SU-DHL-6 (cell line): ENCODE measurements around the gene CC2D1A.

Source experiments
- H2AFZ ChIP-seq: fragments of 200-600 bp; sonication (generic); 2 replicates; pipeline ENCODE4 v1.6.1; 2014; ENCODE audit warnings: low read depth, mild to moderate bottlenecking, moderate library complexity, mixed read lengths, antibody characterized with exemption, low read length; ENCODE audit not compliant: severe bottlenecking
- H3F3A ChIP-seq: fragments of 200-600 bp; shearing (Covaris generic); 2 replicates; pipeline ENCODE4 v1.6.0; 2016; ENCODE audit warnings: antibody characterized with exemption, mild to moderate bottlenecking; ENCODE audit not compliant: insufficient read depth
- H3K27ac ChIP-seq: fragments of 200-600 bp; sonication (generic); 2 replicates; pipeline ENCODE4 v1.5.1; 2016; ENCODE audit warnings: low read depth, mild to moderate bottlenecking, low read length, moderate library complexity, mixed read lengths
- H3K27me3 ChIP-seq: fragments of 200-600 bp; sonication (generic), shearing (Covaris generic); 2 replicates; pipeline ENCODE4 v1.6.0; 2014; ENCODE audit warnings: mild to moderate bottlenecking, low read length
- H3K36me3 ChIP-seq: fragments of 200-600 bp; sonication (generic); 2 replicates; pipeline ENCODE4 v1.6.1; 2014; ENCODE audit warnings: mild to moderate bottlenecking, low read length, mixed read lengths
- H3K4me2 ChIP-seq: fragments of 300-600, 200-600 bp; shearing (Covaris generic), sonication (generic); 2 replicates; pipeline ENCODE4 v1.6.0; 2014; ENCODE audit warnings: low read length, low read depth, mild to moderate bottlenecking; ENCODE audit not compliant: poor library complexity, severe bottlenecking
- H3K4me3 ChIP-seq: fragments of 200-600 bp; sonication (generic); 2 replicates; pipeline ENCODE4 v1.5.1; 2014; ENCODE audit warnings: antibody characterized with exemption, low read length, mild to moderate bottlenecking, mixed read lengths; ENCODE audit not compliant: insufficient read depth, poor library complexity, severe bottlenecking
- H3K79me2 ChIP-seq: fragments of 200-600 bp; sonication (generic); 2 replicates; pipeline ENCODE4 v1.6.1; 2014; ENCODE audit warnings: mild to moderate bottlenecking, low read length, moderate library complexity; ENCODE audit not compliant: insufficient read depth
- H3K9ac ChIP-seq: fragments of 200-600 bp; sonication (generic); 2 replicates; pipeline ENCODE4 v1.7.0; 2014; ENCODE audit warnings: mild to moderate bottlenecking, low read length
- H3K9me2 ChIP-seq: fragments of 200-600 bp; sonication (generic); replicated peaks from 2 replicates; pipeline ENCODE4 v1.6.1; 2014; ENCODE audit warnings: low read length; ENCODE audit not compliant: insufficient read depth
- H3K9me3 ChIP-seq: fragments of 200-600 bp; sonication (generic); 2 replicates; pipeline ENCODE4 v1.6.1; 2014; ENCODE audit warnings: low read length, mixed read lengths; ENCODE audit not compliant: insufficient read depth
- H4K20me1 ChIP-seq: fragments of 200-600 bp; sonication (generic); 2 replicates; pipeline ENCODE4 v1.6.1; 2014; ENCODE audit warnings: low read depth, mild to moderate bottlenecking, antibody characterized with exemption, low read length, moderate library complexity, mixed read lengths
- EZH2phosphoT487 ChIP-seq: fragments of 200-600 bp; sonication (generic), shearing (Covaris generic); conservative IDR thresholded peaks from 2 replicates; pipeline ENCODE4 v1.6.1; 2018; ENCODE audit warnings: mild to moderate bottlenecking, antibody characterized with exemption, low read length, moderate library complexity, mixed read lengths
- TF ChIP-seq, protein P1 (sequence below): fragments of 200-600 bp; sonication (generic); IDR thresholded peaks from one replicate; pipeline ENCODE4 v1.5.1; 2017; ENCODE audit warnings: antibody characterized with exemption, mild to moderate bottlenecking, low read length, moderate library complexity; ENCODE audit not compliant: insufficient read depth, poor library complexity, severe bottlenecking

CC2D1A gene

GRCh38 chr19:13952154-13952930 is 46.3 kb downstream of the CC2D1A start, which contains the start of gene DCAF15:
DCAF15 (plus strand) TSS chr19:13952509; CDS start chr19:13952513, 4 bp downstream.
- Histone ChIP-seq H3K36me3 (peaks cover 2% of the 10 kb centered on the region; the same call in 1 of the 2 replicates), H3K9ac (peak within 1 kb of the TSS; percentile 88), H3K4me2 (peak within 1 kb of the TSS; percentile 95), H3F3A (no peaks in the 10 kb centered on the region), H2AFZ (peak within 1 kb of the TSS; percentile 91), H3K79me2 (peaks cover 16% of the 10 kb centered on the region), H3K27ac (peak within 1 kb of the TSS; percentile 54), H3K4me3 (peak within 1 kb of the TSS; percentile 69), H3K9me2 (no peaks in the 10 kb centered on the region), H3K9me3 (no peaks in the 10 kb centered on the region), H4K20me1 (no peaks in the 10 kb centered on the region; the same call in 1 of the 2 replicates), H3K27me3 (no peaks in the 10 kb centered on the region)
- TF ChIP-seq, protein P1, sequence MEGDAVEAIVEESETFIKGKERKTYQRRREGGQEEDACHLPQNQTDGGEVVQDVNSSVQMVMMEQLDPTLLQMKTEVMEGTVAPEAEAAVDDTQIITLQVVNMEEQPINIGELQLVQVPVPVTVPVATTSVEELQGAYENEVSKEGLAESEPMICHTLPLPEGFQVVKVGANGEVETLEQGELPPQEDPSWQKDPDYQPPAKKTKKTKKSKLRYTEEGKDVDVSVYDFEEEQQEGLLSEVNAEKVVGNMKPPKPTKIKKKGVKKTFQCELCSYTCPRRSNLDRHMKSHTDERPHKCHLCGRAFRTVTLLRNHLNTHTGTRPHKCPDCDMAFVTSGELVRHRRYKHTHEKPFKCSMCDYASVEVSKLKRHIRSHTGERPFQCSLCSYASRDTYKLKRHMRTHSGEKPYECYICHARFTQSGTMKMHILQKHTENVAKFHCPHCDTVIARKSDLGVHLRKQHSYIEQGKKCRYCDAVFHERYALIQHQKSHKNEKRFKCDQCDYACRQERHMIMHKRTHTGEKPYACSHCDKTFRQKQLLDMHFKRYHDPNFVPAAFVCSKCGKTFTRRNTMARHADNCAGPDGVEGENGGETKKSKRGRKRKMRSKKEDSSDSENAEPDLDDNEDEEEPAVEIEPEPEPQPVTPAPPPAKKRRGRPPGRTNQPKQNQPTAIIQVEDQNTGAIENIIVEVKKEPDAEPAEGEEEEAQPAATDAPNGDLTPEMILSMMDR, result no peak
- no peak for TF ChIP-seq EZH2phosphoT487

- Histone ChIP-seq H3K9me2 (no peaks in the 10 kb centered on the region), H3K9me3 (no peaks in the 10 kb centered on the region), H3K36me3 (peaks cover 2% of the 10 kb centered on the region; the same call in 1 of the 2 replicates), H3K4me2 (peak overlapping the region; percentile 95), H3K27ac (0 out of 2 replicates have a peak overlapping the region, but pooled peaks have one; percentile 16), H3F3A (no peaks in the 10 kb centered on the region), H4K20me1 (no peaks in the 10 kb centered on the region; the same call in 1 of the 2 replicates), H3K79me2 (peaks cover 16% of the 10 kb centered on the region), H3K9ac (peak overlapping the region; percentile 88), H2AFZ (no peak overlapping the region), H3K27me3 (no peaks in the 10 kb centered on the region), H3K4me3 (peak overlapping the region; percentile 69)
- no peak for TF ChIP-seq EZH2phosphoT487
- TF ChIP-seq, protein P1, result no peak
These were observed 47.0 kb downstream of the CC2D1A start for GRCh38 chr19:13952931-13953531.

DNA sequence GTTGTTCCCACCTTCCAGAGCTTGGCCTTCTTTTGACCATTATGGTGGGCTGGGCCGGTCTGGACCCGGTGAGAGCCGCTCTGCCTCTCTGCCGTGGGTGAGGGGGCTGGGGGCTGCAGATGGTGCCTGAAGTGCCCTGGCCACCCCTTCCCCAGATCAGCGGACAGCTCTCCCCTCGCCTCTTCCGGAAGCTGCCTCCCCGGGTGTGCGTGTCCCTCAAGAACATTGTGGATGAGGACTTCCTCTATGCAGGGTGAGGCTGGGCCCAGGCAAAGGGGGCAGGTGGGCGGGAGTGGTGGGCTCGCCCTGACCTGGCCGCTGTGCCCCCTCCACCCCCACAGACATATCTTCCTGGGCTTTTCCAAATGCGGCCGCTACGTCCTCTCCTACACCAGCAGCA is 48.2 kb downstream of the CC2D1A start:
- H3K4me3 ChIP-seq, result no peak overlapping the region
- H3K27ac ChIP-seq, result no peak overlapping the region
- H3K9me3 ChIP-seq, result no peaks in the 10 kb centered on the region
- H2AFZ ChIP-seq, result no peak overlapping the region
- H3K9ac ChIP-seq, result no peak overlapping the region
- H3K9me2 ChIP-seq, result no peaks in the 10 kb centered on the region
- H3K79me2 ChIP-seq, result peaks cover 16% of the 10 kb centered on the region
- H3K4me2 ChIP-seq, result no peak overlapping the region
- H3K36me3 ChIP-seq, result peaks cover 2% of the 10 kb centered on the region; the same call in 1 of the 2 replicates
- no peaks in the 10 kb centered on the region; the same call in 1 of the 2 replicates for H4K20me1 ChIP-seq
- H3F3A ChIP-seq, result no peaks in the 10 kb centered on the region
- TF ChIP-seq, protein P1, result no peak
- no peaks in the 10 kb centered on the region for H3K27me3 ChIP-seq
